ENCODE data around the gene TRMT44.
A peak's percentile ranks its signal among the peaks of the same experiment; 100 is the strongest.

TRMT44 gene

GRCh38 chr4:8433136-8433535 is 7.4 kb upstream of the TRMT44 start:
- no peak for DNase-seq (ENCODE audit: low spot score)
- no peak for TF ChIP-seq CTCF (IDR thresholded peaks at IDR 0.05; ENCODE audit: borderline replicate concordance, control extremely low read depth, extremely low read depth, insufficient read depth, missing control alignments)
- in situ Hi-C loops (cut with MboI; ENCODE audit: low sequenced_read_pairs, unreplicated experiment): no loop called here

DNA sequence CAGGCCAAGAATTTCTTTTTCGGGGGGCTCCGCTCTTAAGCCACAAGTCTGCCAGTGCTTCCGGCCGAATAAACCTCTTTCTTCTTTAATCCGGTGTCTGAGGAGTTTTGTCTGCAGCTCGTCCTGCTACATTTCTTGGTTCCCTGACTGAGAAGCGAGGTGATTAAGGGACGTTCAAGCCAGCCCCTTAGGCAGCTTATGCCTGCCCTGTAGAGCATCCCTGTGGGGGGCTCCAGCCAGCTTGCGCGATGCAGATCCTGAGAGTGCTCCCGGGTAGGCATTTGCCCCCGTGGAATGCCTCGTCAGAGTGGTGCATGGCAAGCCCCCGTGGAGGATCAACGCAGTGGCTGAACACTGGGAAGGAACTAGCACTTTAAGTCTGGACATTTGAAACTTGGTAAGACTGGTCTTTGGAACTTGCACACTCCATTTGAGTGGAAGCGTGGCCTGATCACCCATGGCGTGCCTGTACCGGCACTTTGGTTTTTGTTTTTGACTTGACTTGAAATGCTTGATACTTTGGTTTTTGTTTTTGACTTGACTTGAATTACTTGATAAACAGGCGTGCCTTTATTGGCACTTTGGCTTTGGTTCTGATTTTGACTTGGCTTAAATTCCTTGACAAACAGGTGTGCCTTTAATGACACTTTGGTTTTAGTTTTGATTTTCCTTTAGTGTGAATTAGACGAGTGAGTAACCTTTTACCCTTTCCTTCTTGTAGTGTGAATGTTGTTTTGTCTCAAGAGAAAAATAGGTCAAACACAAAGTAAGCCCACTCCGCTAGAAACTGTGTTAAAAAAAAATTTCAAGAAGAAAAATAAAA is 6.1 kb upstream of the TRMT44 start:
- DNase-seq (ENCODE audit: low spot score): no peak
- in situ Hi-C loops (cut with MboI; ENCODE audit: low sequenced_read_pairs, unreplicated experiment): no loop called here
- TF ChIP-seq CTCF (IDR thresholded peaks at IDR 0.05; ENCODE audit: borderline replicate concordance, control extremely low read depth, extremely low read depth, insufficient read depth, missing control alignments): no peak

GRCh38 chr4:8435656-8436121 is 4.9 kb upstream of the TRMT44 start:
- in situ Hi-C loops (cut with MboI; ENCODE audit: low sequenced_read_pairs, unreplicated experiment): no loop called here
- peak; percentile 70 for DNase-seq (ENCODE audit: low spot score)
- no peak for TF ChIP-seq CTCF (IDR thresholded peaks at IDR 0.05; ENCODE audit: borderline replicate concordance, control extremely low read depth, extremely low read depth, insufficient read depth, missing control alignments)

GRCh38 chr4:8437281-8437680 is 3.3 kb upstream of the TRMT44 start:
- in situ Hi-C loops (cut with MboI; ENCODE audit: low sequenced_read_pairs, unreplicated experiment): no loop called here

DNA sequence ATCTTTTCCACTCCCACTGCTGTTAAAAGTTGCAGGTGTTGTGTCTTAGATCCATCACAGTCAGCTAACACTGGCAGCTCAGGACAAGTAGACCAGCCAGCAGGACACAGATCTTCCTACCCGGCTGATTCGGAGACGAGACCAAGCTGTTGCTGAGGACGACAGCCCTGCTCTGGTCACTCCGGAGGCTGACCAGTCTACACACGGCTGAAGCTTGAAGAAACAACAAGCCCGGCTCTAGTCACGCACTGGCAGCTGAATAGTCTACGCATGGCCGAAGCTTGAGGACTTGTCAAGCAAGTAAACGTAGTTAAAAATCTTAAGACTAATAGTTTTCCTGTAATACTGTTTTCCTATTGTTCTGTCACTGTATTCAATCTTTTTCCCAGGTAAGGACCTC is 1.8 kb upstream of the TRMT44 start:
- no peak for TF ChIP-seq CTCF (IDR thresholded peaks at IDR 0.05; ENCODE audit: borderline replicate concordance, control extremely low read depth, extremely low read depth, insufficient read depth, missing control alignments)
- in situ Hi-C loops (cut with MboI; ENCODE audit: low sequenced_read_pairs, unreplicated experiment): no loop called here
- DNase-seq (ENCODE audit: low spot score): no peak

More at GRCh38 chr4:8437281-8437680, 3.3 kb upstream of the TRMT44 start:
- DNase-seq (ENCODE audit: low spot score): no peak
- no peak for TF ChIP-seq CTCF (IDR thresholded peaks at IDR 0.05; ENCODE audit: borderline replicate concordance, control extremely low read depth, extremely low read depth, insufficient read depth, missing control alignments)

GRCh38 chr4:8439168-8439567 is 1.4 kb upstream of the TRMT44 start:
- no peak for DNase-seq (ENCODE audit: low spot score)
- no peak for TF ChIP-seq CTCF (IDR thresholded peaks at IDR 0.05; ENCODE audit: borderline replicate concordance, control extremely low read depth, extremely low read depth, insufficient read depth, missing control alignments)
- in situ Hi-C loops (cut with MboI; ENCODE audit: low sequenced_read_pairs, unreplicated experiment): no loop called here
